Hepatocyte (in vitro differentiated cells): ENCODE measurements around the gene FBXO38.

Experiments
- EZH2 ChIP-seq: fragments of 200-600 bp; sonication (generic); IDR thresholded peaks from 2 replicates; pipeline ENCODE4 v1.6.1; 2016; ENCODE audit warnings: antibody characterized with exemption, mild to moderate bottlenecking, borderline replicate concordance
- EZH2phosphoT487 ChIP-seq: fragments of 200-600 bp; sonication (generic); IDR thresholded peaks from one replicate; pipeline ENCODE4 v1.6.1; 2018; ENCODE audit warnings: antibody characterized with exemption, mild to moderate bottlenecking, low read depth, moderate library complexity; ENCODE audit not compliant: unreplicated experiment, severe bottlenecking

- no peak for TF ChIP-seq EZH2phosphoT487
- TF ChIP-seq EZH2: no peak
These were observed 73.4 kb downstream of the FBXO38 start for GRCh38 chr5:148457183-148457620.
